Mesenchymal stem cell (in vitro differentiated cells and primary cell): ENCODE measurements around the gene WNT11.
A peak's percentile ranks its signal among the peaks of the same experiment; 100 is the strongest.

ENCODE experiments used
- DNase-seq: peaks from one replicate; pipeline ENCODE4 v3.0.0-alpha.2; 2013
- H2AFZ ChIP-seq: one replicate; pipeline ENCODE4 v1.6.1; 2013; ENCODE audit warnings: low read depth, mild to moderate bottlenecking, control low read depth, inconsistent platforms, low read length, moderate library complexity
- H2AK5ac ChIP-seq: 2 replicates; pipeline ENCODE4 v1.6.1; 2013; ENCODE audit warnings: low read length, moderate library complexity, mild to moderate bottlenecking, inconsistent platforms; ENCODE audit not compliant: severe bottlenecking
- H2BK120ac ChIP-seq: one replicate; pipeline ENCODE4 v1.6.1; 2013; ENCODE audit warnings: low read depth, mild to moderate bottlenecking, inconsistent platforms, low read length, moderate library complexity
- H2BK12ac ChIP-seq, 2 experiments: one replicate each; pipeline ENCODE4 v1.6.1; 2013; ENCODE audit warnings: inconsistent platforms in 2 of 2, low read length in 2 of 2, mild to moderate bottlenecking in 2 of 2, moderate library complexity in 2 of 2, control low read depth in 1 of 2
- H2BK15ac ChIP-seq: one replicate; pipeline ENCODE4 v1.6.1; 2013; ENCODE audit warnings: mild to moderate bottlenecking, low read depth, inconsistent platforms; ENCODE audit not compliant: poor library complexity, severe bottlenecking
- H2BK5ac ChIP-seq: 2 replicates; pipeline ENCODE4 v1.6.1; 2013; ENCODE audit warnings: low read depth, mild to moderate bottlenecking, low read length, control low read depth, inconsistent platforms; ENCODE audit not compliant: poor library complexity, severe bottlenecking
- H3K14ac ChIP-seq, 2 experiments: one replicate each; pipeline ENCODE4 v1.6.1; 2013; ENCODE audit warnings: inconsistent platforms in 2 of 2, low read length in 2 of 2, control low read depth in 1 of 2, mild to moderate bottlenecking in 1 of 2, moderate library complexity in 1 of 2
- H3K18ac ChIP-seq, 2 experiments: one replicate each; pipeline ENCODE4 v1.6.1; 2013; ENCODE audit warnings: inconsistent platforms in 2 of 2, low read length in 2 of 2, control low read depth in 1 of 2, low read depth in 1 of 2, mild to moderate bottlenecking in 1 of 2
- H3K23ac ChIP-seq, 2 experiments: one replicate each; pipeline ENCODE4 v1.6.1; 2013; ENCODE audit warnings: inconsistent platforms in 2 of 2, low read length in 2 of 2, mild to moderate bottlenecking in 2 of 2, moderate library complexity in 2 of 2, control low read depth in 1 of 2
- H3K27ac ChIP-seq: 2 replicates; pipeline ENCODE4 v1.5.1; 2013; ENCODE audit warnings: mild to moderate bottlenecking, moderate library complexity, low read length, control low read depth, inconsistent platforms; ENCODE audit not compliant: poor library complexity, severe bottlenecking
- H3K27me3 ChIP-seq, 2 experiments: 2 replicates each; pipeline versions ENCODE4 v1.6.1 to v1.7.0; 2013; ENCODE audit warnings: low read length in 2 of 2, mild to moderate bottlenecking in 2 of 2, moderate library complexity in 2 of 2, control low read depth in 1 of 2, inconsistent platforms in 1 of 2; ENCODE audit not compliant: control insufficient read depth in 1 of 2, insufficient read depth in 1 of 2
- H3K36me3 ChIP-seq, 2 experiments: 2 replicates each; pipeline versions ENCODE4 v1.6.1 to v1.7.0; 2013; ENCODE audit warnings: low read length in 2 of 2, control low read depth in 1 of 2, inconsistent platforms in 1 of 2, low read depth in 1 of 2, mild to moderate bottlenecking in 1 of 2; ENCODE audit not compliant: insufficient read depth in 2 of 2, control insufficient read depth in 1 of 2
- H3K4ac ChIP-seq, 2 experiments: one replicate each; pipeline ENCODE4 v1.6.1; 2013; ENCODE audit warnings: inconsistent platforms in 2 of 2, low read length in 2 of 2, mild to moderate bottlenecking in 2 of 2, moderate library complexity in 2 of 2, control low read depth in 1 of 2, low read depth in 1 of 2
- H3K4me1 ChIP-seq: 2 replicates; pipeline ENCODE4 v1.6.1; 2013; ENCODE audit warnings: low read depth, low read length, control low read depth; ENCODE audit not compliant: control insufficient read depth, insufficient read depth
- H3K4me2 ChIP-seq: 2 replicates; pipeline ENCODE4 v1.6.1; 2013; ENCODE audit warnings: low read length, mild to moderate bottlenecking, inconsistent platforms; ENCODE audit not compliant: poor library complexity, severe bottlenecking
- H3K4me3 ChIP-seq, 2 experiments: 2 replicates each; pipeline versions ENCODE4 v1.5.1 to v1.7.0; 2013; ENCODE audit warnings: low read length in 2 of 2, mild to moderate bottlenecking in 2 of 2, control low read depth in 1 of 2, low read depth in 1 of 2; ENCODE audit not compliant: insufficient read depth in 1 of 2
- H3K79me1 ChIP-seq: replicated peaks from 2 replicates; pipeline ENCODE4 v1.6.1; 2013; ENCODE audit warnings: mild to moderate bottlenecking, control low read depth, low read length, inconsistent platforms; ENCODE audit not compliant: poor library complexity, severe bottlenecking
- H3K9ac ChIP-seq: 2 replicates; pipeline ENCODE4 v1.7.0; 2013; ENCODE audit warnings: mild to moderate bottlenecking, low read length, moderate library complexity
- H3K9me3 ChIP-seq: 2 replicates; pipeline ENCODE4 v1.7.0; 2013; ENCODE audit warnings: mild to moderate bottlenecking, low read length; ENCODE audit not compliant: control insufficient read depth
- H4K8ac ChIP-seq: one replicate; pipeline ENCODE4 v1.6.1; 2013; ENCODE audit warnings: inconsistent platforms, mild to moderate bottlenecking, low read length, moderate library complexity
- H4K91ac ChIP-seq: one replicate; pipeline ENCODE4 v1.6.1; 2013; ENCODE audit warnings: mild to moderate bottlenecking, low read length, inconsistent platforms
- WGBS: methylation state at CpG from one replicate; pipeline ENCODE4 v1.1.7; 2013; ENCODE audit warnings: mixed read lengths; 5-methylcytosine and 5-hydroxymethylcytosine counted together

The WNT11 gene

GRCh38 chr11:76251226-76251575 is 44.9 kb upstream of the WNT11 start:
- H3K4me2 ChIP-seq, result no peak overlapping the region
- no peak overlapping the region for H4K8ac ChIP-seq
- H2BK5ac ChIP-seq, result no peak overlapping the region
- 95% methylated on average over 3 of the region's 3 CpGs for WGBS
- no peak overlapping the region for H3K23ac ChIP-seq
- H2AK5ac ChIP-seq, result no peak overlapping the region
- H3K9ac ChIP-seq, result no peak overlapping the region
- H3K9me3 ChIP-seq, result peaks cover 9% of the 10 kb centered on the region
- no peak overlapping the region for H2BK12ac ChIP-seq
- H3K36me3 ChIP-seq, result no peaks in the 10 kb centered on the region
- H3K4ac ChIP-seq, result no peak overlapping the region
- H3K4me1 ChIP-seq, result no peaks in the 10 kb centered on the region
- H3K18ac ChIP-seq, result no peak overlapping the region
- no peak overlapping the region for H2AFZ ChIP-seq
- H3K27me3 ChIP-seq, result peaks cover 50 to 80% of the 10 kb centered on the region in 2 experiments
- H3K14ac ChIP-seq, result no peak overlapping the region
- H2BK120ac ChIP-seq, result no peak overlapping the region
- no peak for DNase-seq
- no peak overlapping the region for H3K27ac ChIP-seq
- no peak overlapping the region for H4K91ac ChIP-seq
- H3K79me1 ChIP-seq, result no peaks in the 10 kb centered on the region
- no peak overlapping the region for H2BK15ac ChIP-seq
- peak overlapping the region in 1 of 2 experiments; percentile 20 for H3K4me3 ChIP-seq

GRCh38 chr11:76250520-76251225 is 44.4 kb upstream of the WNT11 start:
- no peak overlapping the region for H3K4ac ChIP-seq
- no peak overlapping the region for H3K23ac ChIP-seq
- no peak overlapping the region for H3K9ac ChIP-seq
- no peaks in the 10 kb centered on the region for H3K36me3 ChIP-seq
- peaks cover 9% of the 10 kb centered on the region for H3K9me3 ChIP-seq
- no peak overlapping the region for H3K4me2 ChIP-seq
- H3K14ac ChIP-seq, result no peak overlapping the region
- no peak overlapping the region for H4K8ac ChIP-seq
- H3K79me1 ChIP-seq, result no peaks in the 10 kb centered on the region
- H2AFZ ChIP-seq, result no peak overlapping the region
- no peak for DNase-seq
- H2BK120ac ChIP-seq, result no peak overlapping the region
- WGBS, result 82% methylated on average over 5 of the region's 6 CpGs
- H2BK5ac ChIP-seq, result no peak overlapping the region
- no peak overlapping the region for H4K91ac ChIP-seq
- H3K27ac ChIP-seq, result no peak overlapping the region
- peak overlapping the region in 1 of 2 experiments; percentile 20 for H3K4me3 ChIP-seq
- H2BK15ac ChIP-seq, result no peak overlapping the region
- H2BK12ac ChIP-seq, result no peak overlapping the region
- no peaks in the 10 kb centered on the region for H3K4me1 ChIP-seq
- H3K18ac ChIP-seq, result no peak overlapping the region
- peaks cover 49 to 81% of the 10 kb centered on the region in 2 experiments for H3K27me3 ChIP-seq
- H2AK5ac ChIP-seq, result no peak overlapping the region

GRCh38 chr11:76249195-76249741 is 43.0 kb upstream of the WNT11 start:
- H4K8ac ChIP-seq, result no peak overlapping the region
- H3K27me3 ChIP-seq, result peaks cover 53 to 82% of the 10 kb centered on the region in 2 experiments
- no peak overlapping the region for H3K9ac ChIP-seq
- no peak overlapping the region for H2BK12ac ChIP-seq
- no peak overlapping the region for H3K14ac ChIP-seq
- H3K79me1 ChIP-seq, result no peaks in the 10 kb centered on the region
- H3K18ac ChIP-seq, result no peak overlapping the region
- H3K36me3 ChIP-seq, result no peaks in the 10 kb centered on the region
- no peak overlapping the region for H3K4me3 ChIP-seq
- no peak overlapping the region for H4K91ac ChIP-seq
- no peak overlapping the region for H2BK120ac ChIP-seq
- no peak overlapping the region for H3K4ac ChIP-seq
- no peak for DNase-seq
- H3K4me1 ChIP-seq, result no peaks in the 10 kb centered on the region
- H3K4me2 ChIP-seq, result no peak overlapping the region
- H2AK5ac ChIP-seq, result no peak overlapping the region
- peaks cover 9% of the 10 kb centered on the region for H3K9me3 ChIP-seq
- H3K27ac ChIP-seq, result no peak overlapping the region
- H2BK15ac ChIP-seq, result no peak overlapping the region
- no peak overlapping the region for H2BK5ac ChIP-seq
- H3K23ac ChIP-seq, result no peak overlapping the region
- 78% methylated on average over 3 of the region's 3 CpGs for WGBS
- H2AFZ ChIP-seq, result no peak overlapping the region

GRCh38 chr11:76248210-76248609 is 41.9 kb upstream of the WNT11 start:
- no peak overlapping the region for H2BK12ac ChIP-seq
- H3K18ac ChIP-seq, result no peak overlapping the region
- DNase-seq, result peak; percentile 33
- no peak overlapping the region for H3K14ac ChIP-seq
- no peak overlapping the region for H2BK5ac ChIP-seq
- H4K8ac ChIP-seq, result no peak overlapping the region
- H3K4ac ChIP-seq, result no peak overlapping the region
- no peak overlapping the region for H3K4me3 ChIP-seq
- H2BK120ac ChIP-seq, result no peak overlapping the region
- no peak overlapping the region for H2AK5ac ChIP-seq
- peaks cover 52 to 82% of the 10 kb centered on the region in 2 experiments for H3K27me3 ChIP-seq
- peaks cover 9% of the 10 kb centered on the region for H3K9me3 ChIP-seq
- no peaks in the 10 kb centered on the region for H3K36me3 ChIP-seq
- WGBS, result 55% methylated on average over 1 of the region's 1 CpG
- H4K91ac ChIP-seq, result no peak overlapping the region
- no peak overlapping the region for H3K27ac ChIP-seq
- no peaks in the 10 kb centered on the region for H3K79me1 ChIP-seq
- no peak overlapping the region for H3K9ac ChIP-seq
- no peak overlapping the region for H3K4me2 ChIP-seq
- H3K4me1 ChIP-seq, result no peaks in the 10 kb centered on the region
- H2AFZ ChIP-seq, result no peak overlapping the region
- no peak overlapping the region for H2BK15ac ChIP-seq
- H3K23ac ChIP-seq, result no peak overlapping the region
